OCI-LY3 (cell line): ENCODE data around the gene EIF3K.

Source experiments
- H2AFZ ChIP-seq: fragments of 200-600, 300-600 bp; shearing (Covaris generic); 2 replicates; pipeline ENCODE4 v1.6.0; 2014; ENCODE audit warnings: antibody characterized with exemption, low read depth, low read length
- H3K27ac ChIP-seq: fragments of 200-600, 300-600 bp; sonication (generic); 2 replicates; pipeline ENCODE4 v1.5.1; 2014; ENCODE audit warnings: mild to moderate bottlenecking, low read length, moderate library complexity, mixed read lengths
- H3K27me3 ChIP-seq: fragments of 200-600, 300-600 bp; sonication (generic); 2 replicates; pipeline ENCODE4 v1.6.1; 2014; ENCODE audit warnings: low read depth, low read length, mixed read lengths
- H3K36me3 ChIP-seq: fragments of 200-600, 300-600 bp; sonication (generic); replicated peaks from 2 replicates; pipeline ENCODE3; 2014; ENCODE audit warnings: low read depth, low read length, mixed read lengths
- H3K4me1 ChIP-seq: fragments of 300-600, 200-600 bp; sonication (generic); 2 replicates; pipeline ENCODE4 v1.6.1; 2014; ENCODE audit warnings: low read length, mixed read lengths
- H3K4me2 ChIP-seq: fragments of 200-600, 300-600 bp; sonication (generic); 2 replicates; pipeline ENCODE4 v1.6.1; 2014; ENCODE audit warnings: low read length, mixed read lengths
- H3K4me3 ChIP-seq: fragments of 300-600, 200-600 bp; sonication (generic); 2 replicates; pipeline ENCODE4 v1.5.1; 2014; ENCODE audit warnings: antibody characterized with exemption, mild to moderate bottlenecking, low read length, moderate library complexity
- H3K79me2 ChIP-seq: fragments of 300-600, 200-600 bp; shearing (Covaris generic); 2 replicates; pipeline ENCODE4 v1.6.1; 2014; ENCODE audit warnings: mild to moderate bottlenecking, low read length, mixed read lengths
- H3K9ac ChIP-seq: fragments of 300-600, 200-600 bp; shearing (Covaris generic); 2 replicates; pipeline ENCODE4 v1.6.0; 2014; ENCODE audit warnings: mild to moderate bottlenecking, low read length, moderate library complexity
- H3K9me3 ChIP-seq: fragments of 200-600, 300-600 bp; shearing (Covaris generic); 2 replicates; pipeline ENCODE4 v1.6.1; 2014; ENCODE audit warnings: low read length, mixed read lengths; ENCODE audit not compliant: insufficient read depth
- H4K20me1 ChIP-seq: fragments of 200-600, 300-600 bp; sonication (generic); 2 replicates; pipeline ENCODE4 v1.6.1; 2016; ENCODE audit warnings: low read length, mixed read lengths; ENCODE audit not compliant: insufficient read depth
- CTCF ChIP-seq: fragments of 200-600, 300-600 bp; sonication (generic); IDR thresholded peaks from 2 replicates; pipeline ENCODE4 v1.5.1; 2014; ENCODE audit warnings: antibody characterized with exemption, low read length, low read depth
- EZH2phosphoT487 ChIP-seq: fragments of 200-600 bp; shearing (Covaris generic); IDR thresholded peaks from 2 replicates; pipeline ENCODE4 v1.6.1; 2018; ENCODE audit warnings: antibody characterized with exemption, mixed run types, low read depth

Gene EIF3K

GRCh38 chr19:38666663-38667511, 47.9 kb downstream of the EIF3K start:
- H3K4me2 ChIP-seq = no peak overlapping the region
- TF ChIP-seq EZH2phosphoT487 (no peak), CTCF (no peak)
- peaks cover 13% of the 10 kb centered on the region for H3K4me1 ChIP-seq
- no peak overlapping the region for H2AFZ ChIP-seq
- peaks cover 59% of the 10 kb centered on the region for H4K20me1 ChIP-seq
- no peak overlapping the region for H3K9ac ChIP-seq
- no peak overlapping the region for H3K27ac ChIP-seq
- no peaks in the 10 kb centered on the region for H3K27me3 ChIP-seq
- peaks cover 99% of the 10 kb centered on the region for H3K79me2 ChIP-seq
- H3K9me3 ChIP-seq = no peaks in the 10 kb centered on the region
- peaks cover 20% of the 10 kb centered on the region for H3K36me3 ChIP-seq
- H3K4me3 ChIP-seq = no peak overlapping the region

GRCh38 chr19:38667661-38668171, 48.7 kb downstream of the EIF3K start:
- peaks cover 97% of the 10 kb centered on the region for H3K79me2 ChIP-seq
- no peak overlapping the region for H3K4me2 ChIP-seq
- peaks cover 51% of the 10 kb centered on the region for H4K20me1 ChIP-seq
- H3K4me1 ChIP-seq = peaks cover 13% of the 10 kb centered on the region
- H3K9me3 ChIP-seq = no peaks in the 10 kb centered on the region
- H3K36me3 ChIP-seq = peaks cover 12% of the 10 kb centered on the region
- TF ChIP-seq CTCF = no peak
- no peak for TF ChIP-seq EZH2phosphoT487
- no peak overlapping the region for H3K4me3 ChIP-seq
- no peak overlapping the region for H3K27ac ChIP-seq
- no peak overlapping the region for H2AFZ ChIP-seq
- no peak overlapping the region for H3K9ac ChIP-seq
- no peaks in the 10 kb centered on the region for H3K27me3 ChIP-seq

GRCh38 chr19:38669552-38669951, 50.6 kb downstream of the EIF3K start:
- Histone ChIP-seq H2AFZ (no peak overlapping the region), H3K79me2 (peaks cover 92% of the 10 kb centered on the region), H4K20me1 (peaks cover 34% of the 10 kb centered on the region), H3K4me2 (no peak overlapping the region), H3K9me3 (no peaks in the 10 kb centered on the region), H3K27ac (no peak overlapping the region), H3K4me1 (peaks cover 15% of the 10 kb centered on the region), H3K36me3 (peaks cover 12% of the 10 kb centered on the region), H3K9ac (no peak overlapping the region), H3K27me3 (no peaks in the 10 kb centered on the region), H3K4me3 (no peak overlapping the region)
- no peak for TF ChIP-seq EZH2phosphoT487
- TF ChIP-seq CTCF = no peak

- Histone ChIP-seq H3K36me3 (peaks cover 17% of the 10 kb centered on the region), H3K4me3 (no peak overlapping the region), H3K4me2 (no peak overlapping the region), H4K20me1 (peaks cover 20% of the 10 kb centered on the region), H2AFZ (no peak overlapping the region), H3K27ac (no peak overlapping the region), H3K27me3 (no peaks in the 10 kb centered on the region), H3K79me2 (peaks cover 92% of the 10 kb centered on the region), H3K4me1 (peaks cover 25% of the 10 kb centered on the region), H3K9me3 (no peaks in the 10 kb centered on the region), H3K9ac (no peak overlapping the region)
- TF ChIP-seq EZH2phosphoT487 (no peak), CTCF (no peak)
These were observed 52.0 kb downstream of the EIF3K start for GRCh38 chr19:38670921-38671398.
